D341Med (cell line): ENCODE measurements around the gene IGSF22.
"Not testable (repeated sequence)": the region's sequence is repeated elsewhere in the genome, so short reads cannot be mapped to it uniquely, and the experiment has no call there.

Experiments used
- DNase-seq: peaks from one replicate; pipeline ENCODE4 v3.0.0; 2012; ENCODE audit warnings: low spot score

The IGSF22 gene

DNA sequence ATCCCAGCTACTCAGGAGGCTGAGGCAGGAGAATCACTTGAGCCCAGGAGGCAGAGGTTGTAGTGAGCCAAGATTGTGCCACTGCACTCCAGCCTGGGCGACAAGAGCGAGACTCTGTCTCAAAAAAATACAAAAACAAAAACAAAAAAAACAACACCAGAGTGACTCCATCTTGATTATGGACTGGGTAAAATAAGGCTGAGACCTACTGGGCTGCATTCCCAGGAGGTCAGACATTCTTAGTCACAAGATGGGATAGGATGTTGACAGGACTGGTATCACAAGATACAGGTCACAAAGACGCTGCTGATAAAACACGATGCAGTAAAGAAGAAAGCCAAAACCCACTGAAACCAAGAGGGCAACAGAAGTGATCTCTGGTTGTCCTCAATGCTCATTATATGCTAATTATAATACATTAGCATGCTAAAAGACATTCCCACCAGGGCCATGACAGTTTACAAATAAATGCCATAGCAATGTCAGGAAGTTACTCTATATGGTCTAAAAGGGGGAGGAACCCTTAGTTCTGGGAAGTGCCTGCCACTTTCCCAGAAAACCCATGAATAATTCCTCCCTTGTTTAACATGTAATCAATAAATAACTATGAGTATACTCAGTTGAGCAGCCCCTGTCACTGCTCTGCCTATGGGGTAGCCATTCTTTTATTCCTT lies 34.4 kb downstream of the IGSF22 start:
- DNase-seq, result not testable (repeated sequence)

DNA sequence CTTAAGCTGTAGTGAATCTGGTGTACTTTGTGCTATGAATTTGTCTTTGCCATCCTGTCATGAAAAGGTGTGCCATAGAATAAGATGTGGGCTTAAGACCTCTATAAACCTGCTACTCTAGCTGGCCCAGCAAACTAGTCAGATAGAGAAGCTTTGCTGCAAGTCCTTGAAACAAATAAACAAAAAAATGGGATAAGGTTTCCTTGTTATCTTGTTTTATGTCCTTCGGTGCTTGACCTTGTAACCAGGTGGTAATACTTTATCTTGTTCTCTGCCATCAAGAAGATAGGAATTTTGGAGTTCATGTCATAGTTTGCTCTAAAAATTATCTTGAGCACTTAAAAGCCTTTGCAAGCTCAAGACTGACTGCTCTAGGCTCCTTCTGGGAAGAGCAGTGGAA lies 41.7 kb downstream of the IGSF22 start:
- DNase-seq, result no peak

DNA sequence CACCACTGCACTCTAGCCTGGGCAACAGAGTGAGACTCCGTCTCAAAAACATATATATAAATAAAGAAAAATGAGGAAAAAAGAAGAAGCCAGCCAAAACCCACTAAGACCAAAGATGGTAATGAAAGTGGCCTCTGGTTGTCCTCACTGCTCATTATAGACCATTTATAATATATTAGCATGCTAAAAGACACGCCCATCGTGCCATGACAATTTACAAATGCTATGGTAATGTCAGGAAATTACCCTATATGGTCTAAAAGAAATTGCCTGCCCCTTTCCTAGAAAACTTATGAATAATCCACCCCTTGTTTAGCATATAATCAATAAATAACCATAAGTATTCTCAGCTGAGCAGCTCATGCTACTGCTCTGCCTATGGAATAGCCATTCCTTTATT lies 43.5 kb downstream of the IGSF22 start:
- no peak for DNase-seq

DNA sequence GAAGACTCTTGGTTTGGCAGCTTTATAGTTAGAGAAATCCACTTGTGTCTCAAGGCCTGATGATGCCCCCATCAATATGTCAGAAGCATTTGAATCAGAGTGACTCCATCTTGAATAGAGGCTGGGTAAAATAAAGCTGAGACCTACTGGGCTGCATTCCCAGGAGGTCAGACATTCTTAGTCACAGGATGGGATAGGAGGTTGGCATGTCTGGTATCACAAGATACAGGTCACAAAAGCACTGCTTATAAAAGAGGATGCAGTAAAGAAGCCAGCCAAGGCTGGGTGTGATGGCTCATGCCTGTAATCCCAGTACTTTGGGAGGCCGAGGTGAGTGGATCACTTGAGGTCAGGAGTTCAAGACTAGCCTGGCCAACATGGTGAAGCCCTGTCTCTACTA lies 44.0 kb downstream of the IGSF22 start:
- DNase-seq, result not testable (repeated sequence)

DNA sequence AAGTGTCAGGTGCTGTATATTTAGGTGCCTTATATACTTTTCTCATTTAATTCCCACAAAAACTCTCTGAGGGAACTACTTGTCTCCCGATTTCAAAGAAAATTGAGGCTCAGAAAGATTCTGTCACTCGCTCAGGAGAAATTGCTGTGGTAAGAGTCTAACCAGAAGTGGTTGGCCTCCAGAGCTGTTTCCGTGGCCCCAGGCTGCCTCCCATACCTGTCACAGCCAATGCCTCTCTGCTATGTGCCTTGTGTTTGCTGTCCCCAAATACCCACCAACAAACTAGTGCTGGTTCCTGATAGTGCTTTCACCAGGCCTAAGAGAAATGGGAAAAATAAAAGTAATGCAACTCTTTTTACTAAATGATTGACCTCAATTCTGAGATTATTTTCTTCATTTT lies 48.4 kb downstream of the IGSF22 start:
- DNase-seq, result no peak

DNA sequence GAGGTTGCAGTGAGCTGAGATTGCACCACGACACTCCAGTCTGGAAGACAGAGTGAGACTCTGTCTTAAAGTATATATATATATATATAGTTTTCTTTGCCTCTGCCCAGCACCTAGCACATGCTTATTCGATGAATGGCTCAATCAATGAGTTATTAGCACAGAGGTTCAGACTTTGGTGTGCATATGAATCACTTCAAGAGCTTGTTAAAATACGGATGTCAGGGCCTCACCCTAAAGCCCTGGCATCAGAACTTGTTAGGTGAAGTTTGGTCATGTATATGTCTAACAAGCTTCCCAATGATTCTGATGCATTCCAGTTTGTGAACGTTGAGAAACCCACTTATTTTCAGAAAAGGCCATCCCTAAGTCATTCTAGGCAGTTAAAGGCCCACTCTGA lies 49.2 kb downstream of the IGSF22 start:
- no peak for DNase-seq

DNA sequence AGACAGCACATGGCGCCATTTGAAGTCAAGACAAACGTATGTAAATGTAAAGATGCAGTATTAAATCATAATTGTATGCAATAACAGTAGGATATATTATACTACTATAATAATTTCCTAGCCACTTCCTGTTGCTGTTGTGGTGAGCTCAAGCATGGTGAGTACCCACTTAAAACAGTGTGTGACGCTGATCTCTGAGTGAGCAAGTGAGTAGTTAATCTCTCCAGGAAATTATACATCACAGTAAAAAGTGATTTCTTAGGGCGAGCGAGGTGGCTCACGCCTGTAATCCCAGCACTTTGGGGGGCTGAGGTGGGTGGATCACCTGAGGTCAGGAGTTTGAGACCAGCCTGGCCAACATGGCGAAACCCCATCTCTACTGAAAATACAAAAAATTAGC lies 53.8 kb downstream of the IGSF22 start:
- not testable (repeated sequence) for DNase-seq

DNA sequence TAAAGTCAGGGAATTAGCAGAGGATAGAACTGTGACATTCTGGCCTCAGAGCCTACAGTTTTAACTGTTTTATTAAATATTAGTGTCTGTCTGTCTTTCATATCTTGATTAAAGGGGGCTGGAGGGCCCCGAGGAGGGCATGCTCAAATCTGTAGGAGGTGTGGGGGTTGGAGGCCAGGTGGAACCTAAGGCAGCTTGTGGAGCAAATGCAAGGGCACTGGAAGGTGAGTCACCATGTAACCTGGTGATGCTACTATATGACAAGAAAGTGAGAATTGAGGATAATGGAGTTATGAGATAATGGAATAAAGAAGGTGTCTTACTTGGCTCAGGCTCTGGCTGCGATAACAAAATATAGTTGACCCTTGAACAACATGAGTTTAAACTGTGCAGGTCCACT lies 54.7 kb downstream of the IGSF22 start:
- DNase-seq, result no peak

DNA sequence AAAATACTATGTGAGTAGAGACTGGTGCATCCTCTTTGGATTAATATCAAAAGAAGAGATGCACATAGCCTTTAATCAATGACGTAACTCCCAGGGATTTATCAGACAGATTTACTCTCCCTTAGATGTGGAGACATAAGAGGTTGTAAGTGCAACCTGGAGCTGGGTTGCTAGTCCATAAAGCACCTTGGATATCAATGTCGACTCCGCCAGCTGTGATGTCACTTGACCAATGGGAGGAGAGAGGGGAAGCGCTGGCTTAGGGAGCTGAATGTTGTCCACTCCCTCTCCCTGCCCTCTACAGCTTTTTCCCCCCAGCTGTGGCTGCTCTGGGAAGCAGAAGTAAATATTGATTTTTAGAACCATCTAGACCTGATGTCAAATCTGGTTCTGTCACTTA lies 56.3 kb downstream of the IGSF22 start:
- no peak for DNase-seq

DNA sequence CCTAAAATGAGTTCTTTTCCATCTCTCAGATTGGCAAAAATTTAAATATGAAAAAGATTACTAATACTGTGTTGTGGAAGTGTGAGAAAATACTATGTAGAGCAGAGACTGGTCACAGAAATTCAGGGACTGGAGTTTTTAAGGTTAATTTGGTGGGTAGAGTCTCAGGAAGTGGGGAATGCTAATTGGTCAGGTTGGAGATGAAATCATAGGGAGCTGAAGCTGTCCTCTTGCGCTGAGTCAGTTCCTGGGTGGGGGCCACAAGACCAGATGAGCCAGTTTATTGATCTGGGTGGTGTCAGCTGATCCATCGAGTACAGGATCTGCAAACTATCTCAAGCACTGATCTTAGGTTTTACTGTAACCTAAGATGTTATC lies 56.8 kb downstream of the IGSF22 start:
- DNase-seq, result no peak

DNA sequence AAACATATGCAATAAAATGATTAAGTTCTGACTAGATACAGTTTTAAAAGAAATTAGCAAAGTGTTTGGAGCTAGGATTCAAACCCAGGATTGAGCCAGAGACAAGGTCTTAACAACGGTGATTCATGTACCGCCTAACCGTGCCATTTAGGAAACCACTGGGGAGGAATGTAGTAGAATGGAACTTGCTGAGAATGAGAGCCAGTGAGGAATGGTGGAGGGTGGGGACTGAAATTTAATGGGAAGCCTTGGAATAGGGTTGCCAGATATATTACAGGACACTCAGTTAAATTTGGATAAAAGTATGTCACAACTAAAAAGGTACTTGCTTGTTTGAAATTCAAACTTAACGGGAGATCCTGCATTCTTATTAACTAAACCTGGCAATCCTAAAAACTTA lies 57.9 kb downstream of the IGSF22 start:
- no peak for DNase-seq

DNA sequence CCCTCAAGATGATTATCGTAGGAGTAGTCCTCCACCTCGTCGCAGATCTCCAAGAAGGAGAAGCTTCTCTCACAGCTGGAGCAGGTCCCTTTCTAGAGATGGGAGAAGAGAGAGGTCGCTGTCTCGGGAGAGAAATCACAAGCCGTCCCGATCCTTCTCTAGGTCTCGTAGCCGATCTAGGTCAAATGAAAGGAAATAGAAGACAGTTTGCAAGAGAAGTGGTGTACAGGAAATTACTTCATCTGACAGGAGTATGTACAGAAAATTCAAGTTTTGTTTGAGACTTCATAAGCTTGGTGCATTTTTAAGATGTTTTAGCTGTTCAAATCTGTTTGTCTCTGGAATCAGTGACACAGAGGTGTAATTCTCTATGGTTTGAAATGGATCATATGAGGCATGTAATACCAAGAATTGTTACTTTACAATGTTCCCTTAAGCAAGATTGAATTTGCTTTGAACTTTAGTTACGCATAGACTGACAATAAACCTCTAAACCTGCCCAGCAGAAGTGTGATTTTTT lies 60.6 kb downstream of the IGSF22 start:
- DNase-seq, result not testable (repeated sequence)

DNA sequence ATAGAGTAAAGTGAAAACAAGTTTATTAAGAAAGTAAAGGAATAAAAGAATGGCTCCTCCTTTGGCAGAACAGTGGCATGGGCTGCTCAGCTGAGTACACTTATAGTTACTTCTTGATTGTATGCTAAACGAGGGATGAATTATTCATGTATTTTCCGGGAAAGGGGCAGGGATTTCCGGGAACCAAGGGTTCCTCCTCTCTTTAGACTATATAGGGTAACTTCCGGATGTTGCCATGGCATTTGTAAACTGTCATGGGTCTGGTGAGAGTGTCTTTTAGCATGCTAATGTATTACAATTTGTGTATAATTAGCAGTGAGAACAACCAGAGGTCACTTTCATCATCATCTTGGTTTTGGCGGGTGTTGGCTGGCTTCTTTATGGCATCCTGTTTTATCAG lies 68.3 kb downstream of the IGSF22 start:
- no peak for DNase-seq
